ENCODE results near the gene RIPK1.

GRCh38 chr6:3144571-3144970 lies 76.3 kb downstream of the RIPK1 start:
- no peak for TF ChIP-seq POLR2A (IDR thresholded peaks at IDR 0.05; ENCODE audit: low read depth, low read length)
- TF ChIP-seq TAF1 (IDR thresholded peaks at IDR 0.05; ENCODE audit: borderline replicate concordance, low read depth, low read length) = no peak
- TF ChIP-seq POLR2AphosphoS5 (IDR thresholded peaks at IDR 0.05; ENCODE audit: low read depth, low read length) = no peak
